A549 (cell line): Measurements from ENCODE around the gene ACP3. TPM values are rescaled to one million over a fixed set of nuclear protein-coding genes. Genes with fewer than 3 reads are reported as not detected.

ENCODE experiments used
- ATAC-seq, 2 experiments: fragments of 200-7000 bp in 1 of 2; fragments of >200 bp in 1 of 2; cut with Nextera tagmentation in 1 of 2; cut with Tn5 transposase in 1 of 2; 3 replicates each; pipeline versions ENCODE4 v1.8.0 to v1.9.1; 2018 to 2020; ENCODE audit warnings: mild to moderate bottlenecking in 1 of 2, moderate library complexity in 1 of 2
- CTCF ChIA-PET: fragments of 300-600 bp; sonication (Branson Sonifier 250); formaldehyde crosslinking; extraction: SDS; loops from one replicate; lab custom pipeline; 2021; ENCODE audit warnings: antibody characterized with exemption, inconsistent platforms; lab: Yijun Ruan, JAX
- POLR2A ChIA-PET: fragments of 350-600 bp; formaldehyde crosslinking; extraction: SDS; loops from one replicate; lab custom pipeline; 2021; ENCODE audit warnings: antibody characterized with exemption, inconsistent platforms; lab: Yijun Ruan, JAX
- DNase-seq, 2 experiments: peaks; one replicate each; pipeline versions ENCODE4 v3.0.0 to v3.0.0-alpha.2; 2011 to 2016; ENCODE audit warnings: low read depth in 1 of 2, low spot score in 1 of 2
- FAIRE-seq: peaks from 2 replicates; lab custom pipeline; 2011; peaks lifted over from hg19 to GRCh38; lab: Jason Lieb, UNC
- H3K27ac ChIP-seq, 2 experiments: fragments of >200 bp; sonication (Bioruptor Twin); formaldehyde crosslinking; 3 replicates each; pipeline ENCODE4 v1.5.1; 2016 to 2017
- H3K4me1 ChIP-seq: fragments of >200 bp; sonication (Bioruptor Twin); formaldehyde crosslinking; 3 replicates; pipeline ENCODE4 v1.6.1; 2016
- H3K4me2 ChIP-seq: fragments of >200 bp; sonication (Bioruptor Twin); formaldehyde crosslinking; 3 replicates; pipeline ENCODE4 v1.6.1; 2016
- H3K4me3 ChIP-seq: fragments of >200 bp; sonication (Bioruptor Twin); formaldehyde crosslinking; 3 replicates; pipeline ENCODE4 v1.5.1; 2016
- H3K9me3 ChIP-seq: fragments of >200 bp; sonication (Bioruptor Twin); formaldehyde crosslinking; 3 replicates; pipeline ENCODE4 v1.6.1; 2016
- CBX8 ChIP-seq: fragments of 200-600 bp; sonication (generic); IDR thresholded peaks from 2 replicates; pipeline ENCODE4 v1.6.1; 2016
- CEBPB ChIP-seq, 2 experiments: fragments of >200 bp in 1 of 2; sonication (Bioruptor Twin) in 1 of 2; formaldehyde crosslinking in 1 of 2; IDR thresholded peaks; 2 replicates each; pipeline ENCODE4 v1.6.1; 2012 to 2016
- CHD2 ChIP-seq: fragments of 150-350 bp; IDR thresholded peaks from 2 replicates; pipeline ENCODE4 v1.6.1; 2014; ENCODE audit warnings: low read length; ENCODE audit not compliant: partially characterized antibody
- CHD4 ChIP-seq: fragments of 200-600 bp; sonication (generic); IDR thresholded peaks from 2 replicates; pipeline ENCODE4 v1.6.1; 2016; ENCODE audit warnings: antibody characterized with exemption, mild to moderate bottlenecking, borderline replicate concordance
- EHF ChIP-seq: fragments of 250-450 bp; sonication (Bioruptor Pico); IDR thresholded peaks from 2 replicates; pipeline ENCODE4 v1.5.0; 2020; ENCODE audit warnings: mild to moderate bottlenecking
- EHMT2 ChIP-seq: fragments of 200-600 bp; sonication (generic); IDR thresholded peaks from 2 replicates; pipeline ENCODE4 v1.6.1; 2016; ENCODE audit warnings: antibody characterized with exemption, low read depth, mild to moderate bottlenecking, moderate library complexity
- ESRRA ChIP-seq: fragments of 150-350 bp; IDR thresholded peaks from 2 replicates; pipeline ENCODE4 v1.6.1; 2014; ENCODE audit warnings: mild to moderate bottlenecking, low read length, borderline replicate concordance
- FOSB ChIP-seq: fragments of 250-450 bp; sonication (Bioruptor Pico); IDR thresholded peaks from 2 replicates; pipeline ENCODE4 v1.5.0; 2020; ENCODE audit warnings: mild to moderate bottlenecking, moderate library complexity
- HOXA7 ChIP-seq: fragments of 250-450 bp; sonication (Bioruptor Pico); IDR thresholded peaks from 2 replicates; pipeline ENCODE4 v1.5.0; 2020; ENCODE audit warnings: mild to moderate bottlenecking, moderate library complexity
- HOXB13 ChIP-seq: fragments of 250-450 bp; sonication (Bioruptor Pico); IDR thresholded peaks from 2 replicates; pipeline ENCODE4 v1.5.0; 2020; ENCODE audit warnings: low read depth, mild to moderate bottlenecking, moderate library complexity
- JUN ChIP-seq, 2 experiments: fragments of >200 bp; sonication (Bioruptor Twin); formaldehyde crosslinking; IDR thresholded peaks; 2 replicates in 1 of 2; 3 replicates in 1 of 2; pipeline ENCODE4 v1.6.1; 2016 to 2017
- JUNB ChIP-seq: fragments of >200 bp; sonication (Bioruptor Twin); formaldehyde crosslinking; IDR thresholded peaks from 2 replicates; pipeline ENCODE4 v1.6.1; 2016
- KDM1A ChIP-seq: fragments of 200-600 bp; sonication (generic); IDR thresholded peaks from 2 replicates; pipeline ENCODE4 v1.6.1; 2016; ENCODE audit warnings: low read depth, mild to moderate bottlenecking
- KDM5A ChIP-seq: fragments of 200-600 bp; sonication (generic); IDR thresholded peaks from 2 replicates; pipeline ENCODE4 v1.6.1; 2016; ENCODE audit warnings: antibody characterized with exemption, mild to moderate bottlenecking
- MYC ChIP-seq: IDR thresholded peaks from 2 replicates; pipeline ENCODE4 v1.6.1; 2012; ENCODE audit warnings: mild to moderate bottlenecking, inconsistent platforms, low read length, improper control_type of control experiment, borderline replicate concordance
- NFE2L2 ChIP-seq: fragments of 150-350 bp; conservative IDR thresholded peaks from 2 replicates; pipeline ENCODE4 v1.6.1; 2014; ENCODE audit warnings: low read length
- NR3C1 ChIP-seq: fragments of >200 bp; sonication (Bioruptor Twin); formaldehyde crosslinking; IDR thresholded peaks from 3 replicates; pipeline ENCODE4 v1.6.1; 2017
- POLR2AphosphoS2 ChIP-seq: conservative IDR thresholded peaks from 2 replicates; pipeline ENCODE4 v1.6.1; 2012; ENCODE audit warnings: low read length, improper control_type of control experiment, inconsistent platforms
- RAD21 ChIP-seq, 2 experiments: fragments of >200 bp in 1 of 2; sonication (Bioruptor Twin) in 1 of 2; formaldehyde crosslinking in 1 of 2; IDR thresholded peaks in 1 of 2; conservative IDR thresholded peaks in 1 of 2; 2 replicates in 1 of 2; 3 replicates in 1 of 2; pipeline ENCODE4 v1.6.1; 2012 to 2018; ENCODE audit warnings: inconsistent platforms in 1 of 2
- RCOR1 ChIP-seq: fragments of 150-350 bp; IDR thresholded peaks from 2 replicates; pipeline ENCODE4 v1.6.1; 2014; ENCODE audit warnings: antibody characterized with exemption, low read length, low read depth
- RNF2 ChIP-seq: fragments of 200-600 bp; sonication (generic); IDR thresholded peaks from 2 replicates; pipeline ENCODE4 v1.6.1; 2016; ENCODE audit warnings: low read depth, mild to moderate bottlenecking, antibody characterized with exemption, moderate library complexity, borderline replicate concordance
- SREBF2 ChIP-seq: fragments of 450-650 bp; IDR thresholded peaks from 2 replicates; pipeline ENCODE4 v1.6.1; 2014; ENCODE audit warnings: mild to moderate bottlenecking, moderate library complexity
- TFCP2L1 ChIP-seq: fragments of 250-450 bp; sonication (Bioruptor Pico); IDR thresholded peaks from 2 replicates; pipeline ENCODE4 v1.5.0; 2021; ENCODE audit warnings: mild to moderate bottlenecking
- WGBS: methylation state at CpG from one replicate; pipeline ENCODE4 v1.1.6; 2017; ENCODE audit errors: missing lambda C conversion rate; 5-methylcytosine and 5-hydroxymethylcytosine counted together
- polyA plus RNA-seq, 4 experiments: library from polyadenylated mRNA; depleted of rRNA in 3 of 4; stranded (reverse); fragments of >200 nt; fragmentation: RNase III in 1 of 4; extraction: RNeasy Plus Mini Kit Qiagen cat#74134 plus additional on column Dnase treatment in 1 of 4; gene quantifications; 2 replicates in 3 of 4; 3 replicates in 1 of 4; pipeline ENCODE4 v1.2.3, GENCODE V29; 2011 to 2017
- TF ChIP-seq, protein P1 (sequence below): fragments of 250-450 bp; sonication (Bioruptor Pico); IDR thresholded peaks from 2 replicates; pipeline ENCODE4 v1.5.0; 2021; ENCODE audit warnings: mild to moderate bottlenecking, moderate library complexity, borderline replicate concordance
- TF ChIP-seq, protein P2 (sequence below): fragments of 150-350 bp; IDR thresholded peaks from 2 replicates; pipeline ENCODE4 v1.6.1; 2014; ENCODE audit warnings: low read depth, mild to moderate bottlenecking, low read length

Gene ACP3
- polyA plus RNA-seq, 2 of the 4 experiments (the other 2 are of a cell fraction): 0.09 to 0.19 TPM

DNA sequence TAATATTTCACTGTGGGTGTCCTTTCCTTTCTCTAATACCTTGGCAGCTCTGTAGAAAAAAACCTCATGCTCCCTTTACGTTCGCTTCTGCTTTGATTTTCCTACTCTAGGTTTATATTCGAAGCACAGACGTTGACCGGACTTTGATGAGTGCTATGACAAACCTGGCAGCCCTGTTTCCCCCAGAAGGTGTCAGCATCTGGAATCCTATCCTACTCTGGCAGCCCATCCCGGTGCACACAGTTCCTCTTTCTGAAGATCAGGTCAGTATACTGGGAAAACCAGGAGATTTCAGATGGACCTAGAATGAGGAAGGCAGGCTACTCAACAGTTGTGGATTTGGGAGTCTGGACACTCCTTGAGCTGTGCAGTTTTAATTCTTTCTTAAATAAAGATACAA lies 14.9 kb downstream of the ACP3 start:
- POLR2A ChIA-PET: no interaction called here
- DNase-seq (no peak), ATAC-seq (no peak), FAIRE-seq (no peak)
- Histone ChIP-seq H3K9me3 (no peaks in the 10 kb centered on the region), H3K4me2 (no peak overlapping the region), H3K4me1 (no peaks in the 10 kb centered on the region), H3K4me3 (no peak overlapping the region), H3K27ac (no peak overlapping the region)
- CTCF ChIA-PET: no interaction called here
- WGBS: 74% methylated on average over 6 of the region's 6 CpGs
- TF ChIP-seq JUNB (no peak), NFE2L2 (no peak), EHMT2 (no peak), CHD4 (no peak), CBX8 (no peak), POLR2AphosphoS2 (no peak), EHF (CRISPR knock-in tag) (no peak)
- TF ChIP-seq, protein P1, sequence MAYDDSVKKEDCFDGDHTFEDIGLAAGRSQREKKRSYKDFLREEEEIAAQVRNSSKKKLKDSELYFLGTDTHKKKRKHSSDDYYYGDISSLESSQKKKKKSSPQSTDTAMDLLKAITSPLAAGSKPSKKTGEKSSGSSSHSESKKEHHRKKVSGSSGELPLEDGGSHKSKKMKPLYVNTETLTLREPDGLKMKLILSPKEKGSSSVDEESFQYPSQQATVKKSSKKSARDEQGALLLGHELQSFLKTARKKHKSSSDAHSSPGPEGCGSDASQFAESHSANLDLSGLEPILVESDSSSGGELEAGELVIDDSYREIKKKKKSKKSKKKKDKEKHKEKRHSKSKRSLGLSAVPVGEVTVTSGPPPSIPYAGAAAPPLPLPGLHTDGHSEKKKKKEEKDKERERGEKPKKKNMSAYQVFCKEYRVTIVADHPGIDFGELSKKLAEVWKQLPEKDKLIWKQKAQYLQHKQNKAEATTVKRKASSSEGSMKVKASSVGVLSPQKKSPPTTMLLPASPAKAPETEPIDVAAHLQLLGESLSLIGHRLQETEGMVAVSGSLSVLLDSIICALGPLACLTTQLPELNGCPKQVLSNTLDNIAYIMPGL (CRISPR knock-in tag): no peak

DNA sequence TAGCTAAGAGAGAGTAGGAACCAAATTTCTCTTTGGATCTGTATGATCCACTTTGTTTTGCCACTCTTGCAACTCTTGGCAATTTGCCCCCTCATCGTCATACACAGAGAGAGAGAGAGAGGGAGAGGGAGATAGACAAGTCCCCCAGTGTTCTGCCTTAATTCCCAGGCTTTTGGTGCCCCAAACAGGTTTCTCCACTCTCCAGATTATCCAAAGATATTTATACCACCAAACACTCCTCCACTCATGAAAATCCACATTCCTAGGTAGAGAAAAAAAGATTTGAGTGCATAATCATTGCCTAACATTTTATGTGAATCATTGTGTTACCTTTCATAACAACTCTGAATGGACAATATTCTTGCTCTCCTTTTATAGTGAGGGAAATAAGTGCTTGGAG lies 15.3 kb downstream of the ACP3 start:
- no peak overlapping the region for H3K4me3 ChIP-seq
- DNase-seq (no peak), FAIRE-seq (no peak), ATAC-seq (no peak)
- POLR2A ChIA-PET: no interaction called here
- H3K4me1 ChIP-seq: no peaks in the 10 kb centered on the region
- TF ChIP-seq NFE2L2: no peak
- no peak for TF ChIP-seq RNF2
- no peak for TF ChIP-seq MYC
- TF ChIP-seq KDM5A: no peak
- no peak for TF ChIP-seq FOSB (CRISPR knock-in tag)
- TF ChIP-seq CEBPB (IDR thresholded peaks at IDR 0.05): no peak
- no peak for TF ChIP-seq KDM1A
- TF ChIP-seq POLR2AphosphoS2: no peak
- no peak for TF ChIP-seq NR3C1
- TF ChIP-seq HOXA7: no peak
- no peak for TF ChIP-seq HOXB13 (CRISPR knock-in tag)
- no peak for TF ChIP-seq RAD21 (conservative IDR thresholded peaks at IDR 0.05 in 1 of 2, IDR thresholded peaks at IDR 0.05 in 1 of 2)
- no peak for TF ChIP-seq SREBF2
- TF ChIP-seq JUN (IDR thresholded peaks at IDR 0.05): no peak
- no peak for TF ChIP-seq RCOR1
- no peak for TF ChIP-seq ESRRA
- no peak for TF ChIP-seq TFCP2L1 (CRISPR knock-in tag)
- TF ChIP-seq, protein P2, sequence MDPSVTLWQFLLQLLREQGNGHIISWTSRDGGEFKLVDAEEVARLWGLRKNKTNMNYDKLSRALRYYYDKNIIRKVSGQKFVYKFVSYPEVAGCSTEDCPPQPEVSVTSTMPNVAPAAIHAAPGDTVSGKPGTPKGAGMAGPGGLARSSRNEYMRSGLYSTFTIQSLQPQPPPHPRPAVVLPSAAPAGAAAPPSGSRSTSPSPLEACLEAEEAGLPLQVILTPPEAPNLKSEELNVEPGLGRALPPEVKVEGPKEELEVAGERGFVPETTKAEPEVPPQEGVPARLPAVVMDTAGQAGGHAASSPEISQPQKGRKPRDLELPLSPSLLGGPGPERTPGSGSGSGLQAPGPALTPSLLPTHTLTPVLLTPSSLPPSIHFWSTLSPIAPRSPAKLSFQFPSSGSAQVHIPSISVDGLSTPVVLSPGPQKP: no peak
- no peak for TF ChIP-seq CHD2
- H3K27ac ChIP-seq: no peak overlapping the region
- H3K9me3 ChIP-seq: no peaks in the 10 kb centered on the region
- 53% methylated on average over 1 of the region's 1 CpG for WGBS
- CTCF ChIA-PET: no interaction called here
- no peak overlapping the region for H3K4me2 ChIP-seq
